ENCODE results near the gene USP34. TPM values are rescaled to one million over a fixed set of nuclear protein-coding genes. Genes with fewer than 3 reads are reported as not detected.

Gene USP34
- total and polyA plus RNA-seq, 2 of the 8 experiments (the other 6 are each of a cell fraction or from before 2014, with no cell fraction given) = 56.7 to 91.7 TPM

- Histone ChIP-seq H3K79me2 (ENCODE audit: control insufficient read depth in 1 of 2, insufficient read depth in 2 of 2, low read length in 2 of 2) (peaks cover 36 to 97% of the 10 kb centered on the region in 2 experiments), H2BK15ac (ENCODE audit: low read length) (no peak overlapping the region), H3K23me2 (ENCODE audit: low read depth, low read length) (no peaks in the 10 kb centered on the region), H3K4ac (replicated peaks; ENCODE audit: insufficient read length, low read depth, low read length) (no peak overlapping the region), H3K4me1 (replicated peaks in 1 of 4; ENCODE audit: control insufficient read depth in 3 of 4, insufficient read depth in 4 of 4, low read length in 3 of 4) (no peaks in the 10 kb centered on the region), H2BK5ac (ENCODE audit: low read depth, low read length) (no peak overlapping the region), H3K56ac (replicated peaks; ENCODE audit: insufficient read length, low read depth, low read length) (no peak overlapping the region), H2AFZ (ENCODE audit: low read length) (no peak overlapping the region), H3K4me2 (ENCODE audit: insufficient read depth in 1 of 2, low read depth in 2 of 2, low read length in 2 of 2) (no peak overlapping the region), H4K20me1 (replicated peaks in 1 of 2; ENCODE audit: control insufficient read depth in 1 of 2, insufficient read depth in 2 of 2, low read length in 2 of 2) (peaks cover 6 to 13% of the 10 kb centered on the region in 2 experiments), H2BK120ac (replicated peaks; ENCODE audit: low read depth, low read length) (no peak overlapping the region), H3K23ac (ENCODE audit: insufficient read length) (no peak overlapping the region), H3K9me3 (ENCODE audit: insufficient read depth in 2 of 2, low read depth in 1 of 2, low read length in 1 of 2) (no peaks in the 10 kb centered on the region), H3K9ac (replicated peaks in 1 of 4; ENCODE audit: extremely low read depth in 1 of 4, low read depth in 3 of 4, low read length in 3 of 4) (no peak overlapping the region), H2AK5ac (ENCODE audit: low read depth, low read length) (no peak overlapping the region), H3K36me3 (ENCODE audit: control insufficient read depth in 2 of 4, insufficient read depth in 4 of 4, low read length in 3 of 4) (no peaks in the 10 kb centered on the region), H2BK12ac (ENCODE audit: low read depth, low read length) (no peak overlapping the region), H3K27ac (ENCODE audit: low read depth, low read length) (no peak overlapping the region), H3K4me3 (ENCODE audit: extremely low read depth in 1 of 4, insufficient read depth in 2 of 4, low read depth in 3 of 4, low read length in 4 of 4) (no peak overlapping the region), H4K91ac (replicated peaks; ENCODE audit: insufficient read length, low read length) (no peak overlapping the region), H4K8ac (ENCODE audit: extremely low read depth, insufficient read depth, low read length) (no peak overlapping the region), H3K14ac (ENCODE audit: insufficient read length) (no peak overlapping the region), H2BK20ac (ENCODE audit: low read length) (no peak overlapping the region), H3K79me1 (ENCODE audit: low read depth, low read length) (peaks cover 12% of the 10 kb centered on the region), H3K27me3 (replicated peaks in 1 of 4; ENCODE audit: control insufficient read depth in 3 of 4, extremely low read depth in 1 of 4, insufficient read depth in 3 of 4, low read length in 3 of 4) (no peaks in the 10 kb centered on the region), H3K18ac (ENCODE audit: extremely low read depth, low read length) (no peak overlapping the region), H4K5ac (ENCODE audit: insufficient read length, low read depth, low read length) (no peak overlapping the region)
- FAIRE-seq (no peak), DNase-seq (ENCODE audit: low read depth in 1 of 2, low spot score in 2 of 2) (no peak)
- CTCF ChIA-PET (ENCODE audit: partially characterized antibody) = interaction anchor here (0.5 to 0.9 kb wide), 2 partner anchors 16 to 28 kb away, joined by 4 read pairs; no protein-coding TSS in a partner anchor
- WGBS, 2 experiments (ENCODE audit: extremely low coverage in 1 of 2, insufficient coverage in 1 of 2, insufficient read length in 1 of 2, insufficient replicate concordance in 2 of 2, low coverage in 1 of 2, low lambda C conversion rate in 2 of 2, missing lambda C conversion rate in 1 of 2) = 96% methylated on average over 5 of the region's 5 CpGs; no CpG with 5 or more reads in 1 of the 2 experiments
- POLR2A ChIA-PET (ENCODE audit: partially characterized antibody) = interaction anchor here (0.6 to 1.8 kb wide), 3 partner anchors 15 to 21 kb away, joined by 3 to 6 read pairs (median 3); no protein-coding TSS in a partner anchor
- TF ChIP-seq MAFK (IDR thresholded peaks at IDR 0.05; ENCODE audit: low read depth, low read length) (no peak), KDM4A (IDR thresholded peaks at IDR 0.05; ENCODE audit: low read depth, low read length, severe bottlenecking) (no peak), HDAC6 (IDR thresholded peaks at IDR 0.05; ENCODE audit: low read depth, low read length) (no peak), CBX5 (IDR thresholded peaks at IDR 0.05; ENCODE audit: low read depth, low read length) (no peak)
Observed at GRCh38 chr2:61454383-61454782, 16.5 kb downstream of the USP34 start.

All from H1 (cell line).